K562 (cell line): ENCODE results near the gene E2F1. TPM values are rescaled to one million over a fixed set of nuclear protein-coding genes. Genes with fewer than 3 reads are reported as not detected.

ENCODE experiments used
- DPF2 ChIP-seq: fragments of 450-650 bp; IDR thresholded peaks from 2 replicates; pipeline ENCODE4 v1.6.1; 2016
- EGR1 ChIP-seq: fragments of 450-650 bp; conservative IDR thresholded peaks from 2 replicates; pipeline ENCODE4 v1.6.1; 2017; ENCODE audit warnings: mild to moderate bottlenecking
- ETV5 ChIP-seq: sonication (generic); formaldehyde crosslinking; IDR thresholded peaks from 2 replicates; pipeline ENCODE4 v1.4.0; 2020; ENCODE audit warnings: low read depth, mild to moderate bottlenecking, missing genetic modification reagents
- GABPB1 ChIP-seq: sonication (generic); formaldehyde crosslinking; IDR thresholded peaks from 2 replicates; pipeline ENCODE4 v1.8.0; 2022; ENCODE audit warnings: mild to moderate bottlenecking, missing genetic modification reagents
- JUND ChIP-seq, 2 experiments: IDR thresholded peaks; 2 replicates in 1 of 2; 3 replicates in 1 of 2; pipeline ENCODE4 v1.6.1; 2011; ENCODE audit warnings: borderline replicate concordance in 2 of 2, low read depth in 2 of 2, low read length in 2 of 2, improper control_type of control experiment in 1 of 2, missing biosample characterization in 1 of 2, missing genetic modification characterization in 1 of 2, missing genetic modification reagents in 1 of 2
- POLR2B ChIP-seq: fragments of 450-650 bp; IDR thresholded peaks from 2 replicates; pipeline ENCODE4 v1.6.1; 2018; ENCODE audit warnings: low read depth; ENCODE audit not compliant: partially characterized antibody
- SIN3A ChIP-seq, 2 experiments: fragments of 150-350 bp in 1 of 2; IDR thresholded peaks; 2 replicates each; pipeline ENCODE4 v1.6.1; 2011 to 2016; ENCODE audit warnings: borderline replicate concordance in 2 of 2, low read depth in 2 of 2, low read length in 2 of 2, mild to moderate bottlenecking in 2 of 2, moderate library complexity in 2 of 2; ENCODE audit not compliant: control insufficient read depth in 1 of 2
- SNAPC5 ChIP-seq: fragments of 250-450 bp; sonication (Bioruptor Pico); IDR thresholded peaks from 2 replicates; pipeline ENCODE4 v1.8.0; 2021; ENCODE audit warnings: moderate library complexity, mild to moderate bottlenecking, inconsistent platforms
- STAG1 ChIP-seq: sonication (generic); formaldehyde crosslinking; IDR thresholded peaks from 2 replicates; pipeline ENCODE4 v1.5.0; 2020; ENCODE audit warnings: missing genetic modification reagents, borderline replicate concordance
- THRA ChIP-seq: fragments of 450-650 bp; IDR thresholded peaks from 2 replicates; pipeline ENCODE4 v1.6.1; 2017; ENCODE audit warnings: mild to moderate bottlenecking, moderate library complexity
- VEZF1 ChIP-seq: fragments of 200-800 bp; sonication (Bioruptor generic); IDR thresholded peaks from 2 replicates; pipeline ENCODE4 v1.6.1; 2017; ENCODE audit warnings: missing genetic modification characterization, missing compliant biosample characterization
- YY1 ChIP-seq, 3 experiments: IDR thresholded peaks; 2 replicates each; pipeline ENCODE4 v1.6.1; 2011; ENCODE audit warnings: low read length in 2 of 3, mild to moderate bottlenecking in 2 of 3, moderate library complexity in 2 of 3, borderline replicate concordance in 1 of 3, control low read depth in 1 of 3, low read depth in 1 of 3; ENCODE audit not compliant: insufficient read depth in 3 of 3, insufficient replicate concordance in 2 of 3, control insufficient read depth in 1 of 3, insufficient read length in 1 of 3; ENCODE audit errors: extremely low read depth in 1 of 3
- ZBTB43 ChIP-seq: sonication (generic); formaldehyde crosslinking; IDR thresholded peaks from 2 replicates; pipeline ENCODE4 v1.8.0; 2023; ENCODE audit warnings: mild to moderate bottlenecking, missing genetic modification reagents
- ZBTB7A ChIP-seq: IDR thresholded peaks from 2 replicates; pipeline ENCODE4 v1.6.1; 2011; ENCODE audit warnings: low read depth, mild to moderate bottlenecking, low read length, moderate library complexity, borderline replicate concordance; ENCODE audit not compliant: control insufficient read depth
- ZFX ChIP-seq: sonication (generic); formaldehyde crosslinking; IDR thresholded peaks from 2 replicates; pipeline ENCODE4 v1.8.0; 2022; ENCODE audit warnings: mild to moderate bottlenecking, missing genetic modification reagents, moderate library complexity
- polyA plus RNA-seq, 8 experiments: library from polyadenylated mRNA; depleted of rRNA in 4 of 8; stranded (reverse) in 5 of 8; unstranded in 3 of 8; fragments of >200 nt; fragmentation: Nextera tagmentation in 2 of 8; fragmentation: Illumina TruSeq in 1 of 8; extraction: Ambion mirVana in 2 of 8; extraction: Trizol in 1 of 8; gene quantifications; 2 replicates each; pipeline versions ENCODE4 v1.2.1 to v1.2.3, GENCODE V29; 2011 to 2014; ENCODE audit warnings: inconsistent platforms in 1 of 8, missing spikeins in 1 of 8
- total RNA-seq, 7 experiments: library from RNA; depleted of rRNA in 6 of 7; stranded (reverse); fragments of >200 nt in 6 of 7; fragmentation: Illumina TruSeq in 2 of 7; extraction: Trizol in 2 of 7; gene quantifications; 2 replicates each; pipeline versions ENCODE4 v1.2.1 to v1.2.3, GENCODE V29; 2011 to 2021; ENCODE audit warnings: low replicate concordance in 1 of 7

Gene E2F1
- total and polyA plus RNA-seq, 9 of the 15 experiments (the other 6 are each of a cell fraction or from before 2014, with no cell fraction given) = 0.14 to 30.6 (median 13.1) TPM

GRCh38 chr20:33673410-33674293 lies 12.5 kb downstream of the E2F1 start (continued):
- TF ChIP-seq THRA (no peak), GABPB1 (CRISPR knock-in tag) (0 out of 2 replicates have a peak, but pooled peaks have one; percentile 17), POLR2B (no peak), YY1 (IDR thresholded peaks at IDR 0.05; ENCODE audit: borderline replicate concordance in 1 of 3, control insufficient read depth in 1 of 3, extremely low read depth in 1 of 3, insufficient read depth in 3 of 3, insufficient read length in 1 of 3, insufficient replicate concordance in 2 of 3, low read depth in 1 of 3, low read length in 2 of 3) (peak in 1 of 3 experiments; percentile 18), ZFX (CRISPR knock-in tag) (peak; percentile 23; the same call in 1 of the 2 replicates), DPF2 (peak; percentile 56; the same call in 1 of the 2 replicates), VEZF1 (CRISPR knock-in tag) (peak; percentile 35; the same call in 1 of the 2 replicates), JUND (IDR thresholded peaks at IDR 0.05; ENCODE audit: borderline replicate concordance, low read depth, low read length) (peak; percentile 49; the same call in 1 of the 2 replicates), JUND (tag; IDR thresholded peaks at IDR 0.05; ENCODE audit: borderline replicate concordance, low read depth, low read length) (no peak), STAG1 (0 out of 2 replicates have a peak, but pooled peaks have one; percentile 17), SNAPC5 (CRISPR knock-in tag) (no peak), ETV5 (CRISPR knock-in tag) (0 out of 2 replicates have a peak, but pooled peaks have one; percentile 14), SIN3A (IDR thresholded peaks at IDR 0.05; ENCODE audit: borderline replicate concordance in 2 of 2, control insufficient read depth in 1 of 2, low read depth in 2 of 2, low read length in 2 of 2) (0 out of 4 replicates have a peak, but pooled peaks of 1 of the 2 experiments have one; percentile 4), ZBTB43 (CRISPR knock-in tag) (no peak), EGR1 (0 out of 2 replicates have a peak, but pooled peaks have one; percentile 3), ZBTB7A (peak; percentile 81; the same call in 1 of the 2 replicates)
